SU-DHL-6 (cell line): ENCODE measurements around the gene ITGB5.

Source experiments
- CTCF ChIP-seq: fragments of 200-600 bp; sonication (generic); IDR thresholded peaks from one replicate; pipeline ENCODE4 v1.5.1; 2017; ENCODE audit warnings: antibody characterized with exemption, mild to moderate bottlenecking, low read length, moderate library complexity; ENCODE audit not compliant: insufficient read depth, poor library complexity, severe bottlenecking
- EZH2phosphoT487 ChIP-seq: fragments of 200-600 bp; sonication (generic), shearing (Covaris generic); conservative IDR thresholded peaks from 2 replicates; pipeline ENCODE4 v1.6.1; 2018; ENCODE audit warnings: mild to moderate bottlenecking, antibody characterized with exemption, low read length, moderate library complexity, mixed read lengths

DNA sequence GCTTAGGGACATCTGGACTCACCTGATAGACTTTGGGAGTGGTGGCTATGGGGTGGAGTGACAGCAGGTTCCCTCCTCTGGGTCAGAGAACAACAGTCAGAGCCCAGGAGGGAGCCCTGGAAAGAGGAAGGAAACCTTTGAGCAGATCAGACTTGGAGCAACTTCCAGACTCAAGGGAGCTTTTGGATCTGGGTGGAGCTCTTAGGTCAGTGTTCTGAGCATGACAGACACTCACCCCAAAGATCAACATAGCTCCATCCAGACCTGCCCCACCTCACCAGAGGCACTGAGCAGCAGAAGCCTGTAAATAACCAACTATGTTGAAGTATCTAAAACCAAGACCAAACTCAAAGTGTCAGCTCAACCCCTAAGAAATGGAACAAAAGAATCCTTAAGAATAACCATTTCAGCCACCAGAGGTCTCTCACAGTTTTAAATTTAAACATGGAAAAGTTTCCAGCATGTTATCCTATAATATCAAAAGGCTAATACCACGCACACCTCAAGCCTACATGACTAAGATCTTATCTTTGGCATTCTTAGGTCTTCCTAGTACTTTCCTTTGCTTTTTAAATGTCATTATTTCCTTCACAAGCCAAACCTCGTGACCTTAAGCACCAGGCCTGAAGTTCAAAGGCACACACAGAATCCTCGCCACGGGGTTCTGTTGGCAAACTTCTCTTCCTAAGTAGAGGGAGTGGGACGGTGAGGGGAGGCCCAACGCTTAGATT lies 100.5 kb downstream of the ITGB5 start:
- TF ChIP-seq CTCF = no peak
- no peak for TF ChIP-seq EZH2phosphoT487
